SK-N-SH treated with all-trans-retinoic acid at 6 μM for 48 hours (cell line): Measurements from ENCODE around the gene CFAP299.

ENCODE experiments used
- ATAC-seq: fragments of 200-7000 bp; cut with Tn5 transposase; 3 replicates; pipeline ENCODE4 v1.9.1; 2020; ENCODE audit warnings: mild to moderate bottlenecking, moderate library complexity
- ARNTL ChIP-seq: fragments of 450-650 bp; formaldehyde crosslinking; IDR thresholded peaks from 2 replicates; pipeline ENCODE4 v1.5.0; 2020; ENCODE audit warnings: low read depth, mild to moderate bottlenecking, moderate library complexity, borderline replicate concordance
- BACH2 ChIP-seq: fragments of 250-450 bp; sonication (Bioruptor Pico); IDR thresholded peaks from 2 replicates; pipeline ENCODE4 v1.9.0; 2021; ENCODE audit warnings: mild to moderate bottlenecking, borderline replicate concordance
- CREB5 ChIP-seq: fragments of 250-450 bp; sonication (Bioruptor Pico); IDR thresholded peaks from 2 replicates; pipeline ENCODE4 v1.5.1; 2020; ENCODE audit warnings: low read depth, mild to moderate bottlenecking, moderate library complexity
- CSDC2 ChIP-seq: fragments of 250-450 bp; sonication (Bioruptor Pico); IDR thresholded peaks from 2 replicates; pipeline ENCODE4 v1.5.0; 2020; ENCODE audit warnings: mild to moderate bottlenecking, moderate library complexity
- ESRRG ChIP-seq: fragments of 250-450 bp; sonication (Bioruptor Pico); IDR thresholded peaks from 2 replicates; pipeline ENCODE4 v1.6.1; 2021; ENCODE audit warnings: mild to moderate bottlenecking
- GLIS3 ChIP-seq: fragments of 250-450 bp; sonication (Bioruptor Pico); IDR thresholded peaks from 2 replicates; pipeline ENCODE4 v1.5.0; 2020; ENCODE audit warnings: mild to moderate bottlenecking, moderate library complexity
- ISL1 ChIP-seq: fragments of 250-450 bp; sonication (Bioruptor Pico); IDR thresholded peaks from 2 replicates; pipeline ENCODE4 v2.1.2; 2022; ENCODE audit warnings: mild to moderate bottlenecking, moderate library complexity
- OSR1 ChIP-seq: fragments of 250-450 bp; sonication (Bioruptor Pico); IDR thresholded peaks from 2 replicates; pipeline ENCODE4 v1.8.0; 2022; ENCODE audit warnings: moderate library complexity, mild to moderate bottlenecking, inconsistent platforms
- PATZ1 ChIP-seq: fragments of 250-450 bp; sonication (Bioruptor Pico); IDR thresholded peaks from 2 replicates; pipeline ENCODE4 v1.8.0; 2020; ENCODE audit warnings: mild to moderate bottlenecking, moderate library complexity, borderline replicate concordance
- PPARA ChIP-seq: fragments of 250-450 bp; sonication (Bioruptor Pico); IDR thresholded peaks from 2 replicates; pipeline ENCODE4 v1.5.0; 2020; ENCODE audit warnings: mild to moderate bottlenecking, borderline replicate concordance
- RARB ChIP-seq: fragments of 250-450 bp; sonication (Bioruptor Pico); IDR thresholded peaks from 2 replicates; pipeline ENCODE4 v1.8.0; 2021; ENCODE audit warnings: mild to moderate bottlenecking, moderate library complexity
- SNAI2 ChIP-seq: fragments of 250-450 bp; sonication (Bioruptor Pico); IDR thresholded peaks from 2 replicates; pipeline ENCODE4 v1.5.0; 2020; ENCODE audit warnings: mild to moderate bottlenecking, moderate library complexity
- TCF4 ChIP-seq: fragments of 250-450 bp; sonication (Bioruptor Pico); IDR thresholded peaks from 2 replicates; pipeline ENCODE4 v1.8.0; 2021; ENCODE audit warnings: mild to moderate bottlenecking, moderate library complexity, borderline replicate concordance
- TOX ChIP-seq: fragments of 250-450 bp; sonication (Bioruptor Pico); IDR thresholded peaks from 2 replicates; pipeline ENCODE4 v1.8.0; 2021; ENCODE audit warnings: mild to moderate bottlenecking, moderate library complexity, borderline replicate concordance
- ZC3H10 ChIP-seq: fragments of 250-450 bp; sonication (Bioruptor Pico); IDR thresholded peaks from 2 replicates; pipeline ENCODE4 v1.5.1; 2021; ENCODE audit warnings: mild to moderate bottlenecking, moderate library complexity
- ZFP3 ChIP-seq: fragments of 250-450 bp; sonication (Bioruptor Pico); IDR thresholded peaks from 2 replicates; pipeline ENCODE4 v1.5.0; 2020; ENCODE audit warnings: mild to moderate bottlenecking, moderate library complexity
- ZFP30 ChIP-seq: fragments of 450-650 bp; formaldehyde crosslinking; IDR thresholded peaks from 2 replicates; pipeline ENCODE4 v1.5.0; 2022; ENCODE audit warnings: mild to moderate bottlenecking, moderate library complexity
- ZNF565 ChIP-seq: fragments of 450-650 bp; formaldehyde crosslinking; conservative IDR thresholded peaks from 2 replicates; pipeline ENCODE4 v1.5.0; 2020; ENCODE audit warnings: low read depth, mild to moderate bottlenecking, moderate library complexity
- ZNF70 ChIP-seq: fragments of 450-650 bp; formaldehyde crosslinking; IDR thresholded peaks from 2 replicates; pipeline ENCODE4 v1.5.0; 2020; ENCODE audit warnings: mild to moderate bottlenecking, moderate library complexity
- ZNF8 ChIP-seq: fragments of 450-650 bp; formaldehyde crosslinking; IDR thresholded peaks from 2 replicates; pipeline ENCODE4 v1.5.0; 2020; ENCODE audit warnings: mild to moderate bottlenecking, moderate library complexity
- TF ChIP-seq, protein P1 (sequence below): fragments of 250-450 bp; sonication (Bioruptor Pico); IDR thresholded peaks from 2 replicates; pipeline ENCODE4 v1.8.0; 2021; ENCODE audit warnings: low read depth, mild to moderate bottlenecking, moderate library complexity, borderline replicate concordance
- TF ChIP-seq, protein P2 (sequence below): fragments of 250-450 bp; sonication (Bioruptor Pico); IDR thresholded peaks from 2 replicates; pipeline ENCODE4 v1.5.0; 2020; ENCODE audit warnings: mild to moderate bottlenecking, moderate library complexity

The CFAP299 gene

DNA sequence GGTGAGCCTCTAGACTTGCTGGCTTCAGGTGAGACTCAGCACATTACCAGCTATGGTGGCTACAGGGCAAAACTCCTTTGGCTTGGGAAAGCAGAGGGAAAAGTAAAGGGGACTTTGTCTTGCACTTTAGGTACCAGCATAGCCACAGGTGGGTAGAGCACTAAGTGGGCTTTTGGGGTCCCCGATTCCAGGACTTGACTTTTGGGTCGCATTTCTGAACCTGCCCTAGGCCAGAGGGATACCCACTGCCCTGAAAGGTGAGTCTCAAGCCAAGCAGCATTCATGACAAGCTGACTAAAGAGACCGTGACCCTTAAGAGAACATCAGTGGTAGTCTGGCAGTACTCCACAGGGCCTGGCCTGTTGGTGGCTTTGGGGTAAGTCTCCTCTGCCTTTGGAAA lies 224.8 kb downstream of the CFAP299 start:
- TF ChIP-seq ZFP30 (no peak), CREB5 (no peak), ESRRG (CRISPR knock-in tag) (no peak), OSR1 (CRISPR knock-in tag) (no peak), TCF4 (CRISPR knock-in tag) (no peak), SNAI2 (no peak), ZNF565 (CRISPR knock-in tag) (no peak), PATZ1 (CRISPR knock-in tag) (no peak), TOX (no peak), BACH2 (CRISPR knock-in tag) (no peak), ZNF70 (CRISPR knock-in tag) (no peak), ZFP3 (CRISPR knock-in tag) (no peak)
- no peak for ATAC-seq

- ATAC-seq: peak; percentile 85
- TF ChIP-seq ZFP3 (CRISPR knock-in tag) (no peak), PATZ1 (CRISPR knock-in tag) (no peak)
These were observed 230.8 kb downstream of the CFAP299 start for GRCh38 chr4:80566203-80566872.

DNA sequence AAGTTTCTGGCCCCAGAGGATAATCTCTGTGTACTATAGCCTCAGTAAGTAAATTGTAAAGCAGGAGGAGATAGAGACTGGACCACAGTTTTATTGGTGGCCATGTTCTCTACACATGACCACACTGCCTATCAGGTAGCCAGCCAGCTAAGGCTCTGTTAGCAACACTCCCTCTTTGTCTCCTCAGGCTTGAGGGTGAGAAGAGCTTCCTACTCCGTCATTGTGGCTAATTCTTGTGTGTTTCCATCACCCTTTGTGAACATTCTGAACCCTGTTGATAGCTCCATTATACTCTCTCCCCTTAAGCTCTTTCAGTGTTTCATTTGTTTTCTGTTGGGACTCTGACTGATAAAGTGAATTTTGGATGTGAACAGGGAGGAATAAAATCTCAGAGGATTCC lies 233.4 kb downstream of the CFAP299 start:
- TF ChIP-seq PATZ1 (CRISPR knock-in tag): no peak
- no peak for TF ChIP-seq RARB (CRISPR knock-in tag)
- TF ChIP-seq ZC3H10 (CRISPR knock-in tag): no peak
- no peak for TF ChIP-seq TOX
- TF ChIP-seq ESRRG (CRISPR knock-in tag): no peak
- TF ChIP-seq ARNTL (CRISPR knock-in tag): no peak
- TF ChIP-seq, protein P1, sequence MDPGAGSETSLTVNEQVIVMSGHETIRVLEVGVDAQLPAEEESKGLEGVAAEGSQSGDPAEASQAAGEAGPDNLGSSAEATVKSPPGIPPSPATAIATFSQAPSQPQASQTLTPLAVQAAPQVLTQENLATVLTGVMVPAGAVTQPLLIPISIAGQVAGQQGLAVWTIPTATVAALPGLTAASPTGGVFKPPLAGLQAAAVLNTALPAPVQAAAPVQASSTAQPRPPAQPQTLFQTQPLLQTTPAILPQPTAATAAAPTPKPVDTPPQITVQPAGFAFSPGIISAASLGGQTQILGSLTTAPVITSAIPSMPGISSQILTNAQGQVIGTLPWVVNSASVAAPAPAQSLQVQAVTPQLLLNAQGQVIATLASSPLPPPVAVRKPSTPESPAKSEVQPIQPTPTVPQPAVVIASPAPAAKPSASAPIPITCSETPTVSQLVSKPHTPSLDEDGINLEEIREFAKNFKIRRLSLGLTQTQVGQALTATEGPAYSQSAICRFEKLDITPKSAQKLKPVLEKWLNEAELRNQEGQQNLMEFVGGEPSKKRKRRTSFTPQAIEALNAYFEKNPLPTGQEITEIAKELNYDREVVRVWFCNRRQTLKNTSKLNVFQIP (CRISPR knock-in tag): no peak
- TF ChIP-seq SNAI2: no peak
- no peak for TF ChIP-seq ZNF565 (CRISPR knock-in tag)
- TF ChIP-seq PPARA: no peak
- TF ChIP-seq, protein P2, sequence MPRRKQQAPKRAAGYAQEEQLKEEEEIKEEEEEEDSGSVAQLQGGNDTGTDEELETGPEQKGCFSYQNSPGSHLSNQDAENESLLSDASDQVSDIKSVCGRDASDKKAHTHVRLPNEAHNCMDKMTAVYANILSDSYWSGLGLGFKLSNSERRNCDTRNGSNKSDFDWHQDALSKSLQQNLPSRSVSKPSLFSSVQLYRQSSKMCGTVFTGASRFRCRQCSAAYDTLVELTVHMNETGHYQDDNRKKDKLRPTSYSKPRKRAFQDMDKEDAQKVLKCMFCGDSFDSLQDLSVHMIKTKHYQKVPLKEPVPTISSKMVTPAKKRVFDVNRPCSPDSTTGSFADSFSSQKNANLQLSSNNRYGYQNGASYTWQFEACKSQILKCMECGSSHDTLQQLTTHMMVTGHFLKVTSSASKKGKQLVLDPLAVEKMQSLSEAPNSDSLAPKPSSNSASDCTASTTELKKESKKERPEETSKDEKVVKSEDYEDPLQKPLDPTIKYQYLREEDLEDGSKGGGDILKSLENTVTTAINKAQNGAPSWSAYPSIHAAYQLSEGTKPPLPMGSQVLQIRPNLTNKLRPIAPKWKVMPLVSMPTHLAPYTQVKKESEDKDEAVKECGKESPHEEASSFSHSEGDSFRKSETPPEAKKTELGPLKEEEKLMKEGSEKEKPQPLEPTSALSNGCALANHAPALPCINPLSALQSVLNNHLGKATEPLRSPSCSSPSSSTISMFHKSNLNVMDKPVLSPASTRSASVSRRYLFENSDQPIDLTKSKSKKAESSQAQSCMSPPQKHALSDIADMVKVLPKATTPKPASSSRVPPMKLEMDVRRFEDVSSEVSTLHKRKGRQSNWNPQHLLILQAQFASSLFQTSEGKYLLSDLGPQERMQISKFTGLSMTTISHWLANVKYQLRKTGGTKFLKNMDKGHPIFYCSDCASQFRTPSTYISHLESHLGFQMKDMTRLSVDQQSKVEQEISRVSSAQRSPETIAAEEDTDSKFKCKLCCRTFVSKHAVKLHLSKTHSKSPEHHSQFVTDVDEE (CRISPR knock-in tag): no peak
- no peak for TF ChIP-seq CSDC2 (CRISPR knock-in tag)
- no peak for TF ChIP-seq BACH2 (CRISPR knock-in tag)
- TF ChIP-seq ZFP3 (CRISPR knock-in tag): no peak
- TF ChIP-seq ZFP30: no peak
- TF ChIP-seq TCF4 (CRISPR knock-in tag): no peak
- TF ChIP-seq ISL1 (CRISPR knock-in tag): no peak
- no peak for TF ChIP-seq OSR1 (CRISPR knock-in tag)
- no peak for TF ChIP-seq GLIS3 (CRISPR knock-in tag)
- TF ChIP-seq ZNF8 (CRISPR knock-in tag): no peak
- ATAC-seq: no peak
